GM12892 (cell line): ENCODE results near the gene TPST2.

Experiments used
- DNase-seq: peaks from one replicate; pipeline ENCODE4 v3.0.0; 2011; ENCODE audit not compliant: insufficient read length
- FAIRE-seq: peaks from 2 replicates; lab custom pipeline; 2011; peaks lifted over from hg19 to GRCh38; lab: Jason Lieb, UNC
- POLR2A ChIP-seq: IDR thresholded peaks from 2 replicates; pipeline ENCODE4 v1.6.1; 2011; ENCODE audit warnings: low read depth, low read length, control low read depth
- POLR2AphosphoS5 ChIP-seq: IDR thresholded peaks from 2 replicates; pipeline ENCODE4 v1.6.1; 2011; ENCODE audit warnings: low read depth, low read length, control low read depth
- TAF1 ChIP-seq: IDR thresholded peaks from 2 replicates; pipeline ENCODE4 v1.6.1; 2011; ENCODE audit warnings: low read depth, mild to moderate bottlenecking, control low read depth, low read length, borderline replicate concordance

Gene TPST2

DNA sequence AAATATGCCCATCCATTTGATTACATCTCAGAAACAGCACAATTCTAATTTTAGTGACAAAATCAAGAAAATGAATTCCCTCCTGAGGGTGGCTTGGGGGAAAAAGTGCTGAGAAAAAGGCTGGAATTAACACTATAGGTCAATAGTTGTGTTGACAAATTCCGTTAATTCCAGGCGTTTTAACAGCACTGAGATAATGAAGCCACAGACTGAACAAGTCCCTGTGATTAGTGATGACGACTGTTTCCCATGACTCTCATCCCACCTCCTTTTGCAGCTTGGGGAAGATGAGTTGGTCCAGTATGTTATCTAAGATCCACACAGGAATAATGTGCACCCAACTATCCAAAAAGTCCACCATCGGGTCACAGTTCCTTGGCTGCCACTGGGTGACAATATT lies 93.5 kb downstream of the TPST2 start:
- TF ChIP-seq TAF1 (no peak), POLR2A (no peak), POLR2AphosphoS5 (no peak)
- DNase-seq (no peak), FAIRE-seq (no peak)

DNA sequence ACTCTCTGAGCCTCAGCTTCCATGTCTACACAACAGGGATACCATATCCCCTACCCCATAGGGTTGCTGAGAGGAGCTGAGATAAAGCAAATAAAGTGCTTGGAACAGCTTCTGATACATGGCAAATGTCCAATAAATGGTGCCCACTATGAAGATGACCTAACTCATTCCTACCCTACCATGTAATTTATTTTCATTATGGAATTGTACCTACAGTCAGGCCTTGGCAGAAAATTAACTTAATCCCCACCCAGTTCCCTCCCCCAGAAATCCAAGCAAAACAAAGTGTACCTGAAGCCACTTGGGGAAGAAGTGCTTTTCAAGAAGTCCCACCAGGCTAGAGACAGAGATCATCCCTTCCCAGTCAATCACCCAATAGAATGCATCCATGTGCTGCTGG lies 95.4 kb downstream of the TPST2 start:
- DNase-seq (no peak), FAIRE-seq (no peak)
- TF ChIP-seq POLR2AphosphoS5: no peak
- TF ChIP-seq POLR2A: 0 out of 2 replicates have a peak, but pooled peaks have one; percentile 24
- no peak for TF ChIP-seq TAF1

DNA sequence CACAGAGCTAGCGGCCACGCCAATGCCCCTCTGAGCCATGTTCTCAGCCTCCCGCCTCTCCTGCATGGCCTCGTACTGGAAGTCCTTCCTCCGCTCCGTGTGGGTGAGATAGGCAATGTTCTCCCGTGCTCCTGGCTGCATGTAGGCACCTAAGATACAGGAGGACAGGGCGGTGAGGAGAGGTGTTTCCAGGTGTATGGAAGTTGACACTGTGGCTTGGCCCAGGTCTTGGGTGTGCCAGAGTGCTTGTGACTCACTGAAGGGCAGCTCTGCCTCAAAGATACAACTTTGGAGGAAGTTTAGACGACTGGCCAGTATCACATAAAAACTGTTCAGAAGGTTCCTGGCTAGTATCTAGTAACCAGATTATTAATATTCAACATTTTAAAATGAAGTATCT lies 97.7 kb downstream of the TPST2 start:
- DNase-seq: no peak
- no peak for FAIRE-seq
- TF ChIP-seq POLR2A (no peak), POLR2AphosphoS5 (no peak), TAF1 (no peak)

DNA sequence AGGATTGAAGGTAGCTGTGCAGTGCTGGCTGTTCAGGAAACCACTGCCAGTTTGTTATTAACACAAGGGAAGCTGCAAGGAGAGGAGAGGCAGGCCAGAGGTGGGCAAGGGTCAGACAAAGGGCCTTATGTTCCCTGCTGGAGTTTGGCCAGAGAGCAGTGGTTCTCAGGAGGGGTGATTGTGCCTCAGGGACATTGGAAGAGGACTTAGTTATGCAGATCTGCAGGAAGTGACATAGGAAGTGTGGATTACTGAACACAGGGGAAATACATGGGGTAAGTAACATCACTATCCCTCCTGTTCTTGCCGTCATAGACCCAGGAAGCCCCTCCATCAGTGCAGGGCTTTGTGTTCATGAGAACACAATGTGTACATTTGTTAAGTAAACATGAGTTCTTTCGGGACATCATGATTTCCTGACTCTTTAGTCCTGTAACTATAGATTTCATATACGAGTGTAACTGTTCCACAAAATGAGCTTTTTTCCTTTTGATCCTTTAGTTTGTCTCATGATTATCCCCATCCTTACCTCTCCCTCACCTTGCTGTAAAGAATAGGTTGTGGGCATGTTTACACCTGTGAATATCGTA lies 100.4 kb downstream of the TPST2 start:
- FAIRE-seq (peak; percentile 46), DNase-seq (no peak)
- TF ChIP-seq POLR2A (no peak), TAF1 (no peak), POLR2AphosphoS5 (peak; percentile 14; the same call in 1 of the 2 replicates)

DNA sequence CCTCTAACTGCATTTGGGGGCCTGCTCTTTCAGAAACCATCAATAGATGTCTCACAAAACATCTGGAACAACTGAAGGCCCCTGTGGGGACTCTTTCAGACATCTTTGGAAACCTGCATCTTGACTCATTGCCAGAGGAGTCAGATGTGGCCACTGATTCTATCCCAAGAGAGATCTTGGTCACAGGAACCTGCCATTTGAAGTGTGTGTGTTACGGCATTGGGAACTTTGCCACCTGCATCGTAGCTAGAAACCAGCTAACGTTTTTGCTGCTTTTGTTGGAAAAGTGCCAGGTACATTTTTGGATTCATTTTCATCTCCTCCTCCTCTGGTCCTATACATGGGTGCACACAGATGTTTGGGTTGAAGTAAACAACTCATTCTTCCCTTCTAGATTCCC lies 101.9 kb downstream of the TPST2 start:
- FAIRE-seq: no peak
- no peak for TF ChIP-seq POLR2A
- no peak for TF ChIP-seq POLR2AphosphoS5
- TF ChIP-seq TAF1: no peak
- DNase-seq: no peak

DNA sequence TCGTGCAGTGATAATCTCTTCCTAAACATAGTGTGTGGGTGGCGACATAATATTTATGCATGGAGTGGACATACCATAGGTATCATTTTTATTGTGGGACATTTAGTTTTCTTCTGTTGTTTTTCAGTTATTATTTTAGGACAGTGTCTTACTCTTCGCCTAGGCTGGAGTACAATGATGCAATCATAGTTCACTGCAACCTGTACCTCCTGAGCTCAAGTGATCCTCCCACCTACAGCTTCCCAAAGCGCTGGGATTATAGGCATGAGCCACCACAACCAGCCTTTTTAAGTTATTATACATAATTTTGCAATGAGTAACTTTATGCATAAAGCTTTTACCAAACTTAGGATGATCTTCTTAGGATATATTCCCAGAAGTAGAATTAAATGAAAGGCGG lies 103.5 kb downstream of the TPST2 start:
- FAIRE-seq (no peak), DNase-seq (no peak)
- TF ChIP-seq POLR2A (no peak), TAF1 (no peak), POLR2AphosphoS5 (no peak)

DNA sequence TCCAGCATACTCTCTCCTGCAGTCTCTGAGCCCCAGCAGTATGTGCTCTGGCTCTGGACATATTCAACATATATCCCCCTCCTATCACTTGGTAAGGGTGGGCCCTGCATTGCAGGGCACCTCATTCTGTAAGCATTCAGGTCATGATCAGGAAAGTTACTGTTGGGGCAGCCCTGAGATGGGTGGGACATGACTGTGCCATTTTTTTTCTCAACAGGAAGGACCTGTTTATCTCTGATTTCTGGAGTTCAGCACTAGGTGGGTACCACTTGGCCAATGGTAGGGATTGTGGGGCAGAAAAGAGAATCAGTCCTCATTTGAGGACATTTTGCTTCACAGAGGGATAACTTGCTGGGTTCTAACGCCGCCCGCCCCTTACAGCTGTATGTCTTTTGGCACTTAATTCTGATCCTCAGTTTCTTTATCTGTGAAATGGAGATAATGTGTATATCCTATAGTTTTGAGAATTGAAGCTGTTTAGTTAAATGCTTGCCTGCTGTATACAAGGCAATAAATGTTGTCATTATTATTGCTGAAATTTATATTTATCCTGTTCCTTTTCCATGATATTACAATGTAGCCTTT lies 104.0 kb downstream of the TPST2 start:
- DNase-seq (no peak), FAIRE-seq (no peak)
- TF ChIP-seq TAF1 (no peak), POLR2A (no peak), POLR2AphosphoS5 (no peak)

GRCh38 chr22:26485013-26485412 lies 104.9 kb downstream of the TPST2 start:
- FAIRE-seq (no peak), DNase-seq (no peak)
- TF ChIP-seq POLR2A (no peak), POLR2AphosphoS5 (no peak), TAF1 (no peak)

- no peak for TF ChIP-seq POLR2A
- no peak for TF ChIP-seq POLR2AphosphoS5
- no peak for FAIRE-seq
Measured at GRCh38 chr22:26484360-26484706, 105.6 kb downstream of the TPST2 start.

DNA sequence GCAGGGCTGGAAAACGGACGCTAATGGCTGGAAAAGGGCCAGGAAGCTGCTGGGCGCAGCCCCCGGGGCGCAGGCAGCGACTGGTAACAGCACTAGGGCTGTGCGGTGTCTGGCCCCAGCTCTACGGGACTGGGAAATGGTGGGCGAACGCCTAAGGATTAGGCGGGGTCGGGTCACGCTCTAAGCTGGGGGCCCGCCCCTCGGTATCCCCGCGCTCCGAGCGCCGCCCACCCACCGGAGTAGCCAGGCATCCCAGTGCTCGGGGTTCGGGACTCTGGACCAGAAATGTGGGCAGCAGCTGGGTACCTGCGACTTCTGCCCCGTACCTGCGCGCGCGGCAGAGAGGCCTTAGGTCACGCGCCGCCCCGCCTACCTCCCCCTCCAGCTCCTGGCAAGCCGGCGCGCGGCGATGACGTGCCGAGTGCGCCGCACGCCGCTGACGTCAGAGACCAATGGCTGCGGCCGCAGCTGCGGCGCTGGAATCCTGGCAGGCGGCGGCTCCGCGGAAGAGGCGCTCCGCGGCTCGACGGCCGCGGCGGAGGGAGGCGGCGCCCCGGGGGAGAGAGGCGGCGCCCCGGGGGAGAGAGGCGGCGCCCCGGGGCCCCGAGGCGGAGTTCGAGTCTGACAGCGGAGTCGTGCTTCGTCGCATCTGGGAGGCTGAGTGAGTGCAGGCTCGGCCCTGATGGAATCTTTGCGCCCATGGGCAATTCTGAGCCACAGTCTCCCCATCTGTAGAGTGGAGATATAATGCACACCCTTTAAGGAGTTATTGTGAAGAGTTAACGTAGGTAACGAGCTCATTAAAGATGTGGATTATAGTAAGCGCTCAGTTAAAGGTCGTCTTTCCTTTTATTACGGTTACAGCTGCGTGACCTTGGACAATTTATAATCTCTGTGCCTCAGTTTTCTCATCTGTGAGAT lies 106.2 kb downstream of the TPST2 start, which contains the start of the genes HPS4 and SRRD:
HPS4 (minus strand) TSS at position 345 of the 921 bp plus-strand sequence. CDS start 2,021 bp downstream, outside the sequence.
SRRD (plus strand) TSS at position 439 of the 921 bp plus-strand sequence; CDS start at position 453, 14 bp downstream.
- DNase-seq: peak; percentile 78
- TF ChIP-seq TAF1: peak; percentile 76
- peak; percentile 76 for TF ChIP-seq POLR2AphosphoS5
- TF ChIP-seq POLR2A: peak; percentile 80
- FAIRE-seq: peak; percentile 90

More at GRCh38 chr22:26484360-26484706, 105.6 kb downstream of the TPST2 start:
- DNase-seq: no peak

GRCh38 chr22:26483043-26483438 lies 106.9 kb downstream of the TPST2 start:
- FAIRE-seq: no peak
- DNase-seq: no peak

More at GRCh38 chr22:26483043-26483438, 106.9 kb downstream of the TPST2 start:
- no peak for TF ChIP-seq TAF1
- no peak for TF ChIP-seq POLR2A
- TF ChIP-seq POLR2AphosphoS5: no peak
